ENCODE results near the gene ERC1.

The ERC1 gene

GRCh38 chr12:1488908-1489381, 497.9 kb downstream of the ERC1 start:
- TF ChIP-seq CTCF (IDR thresholded peaks at IDR 0.05; ENCODE audit: low read depth, low read length, missing control alignments), result no peak
- in situ Hi-C loops (cut with HindIII; ENCODE audit: low sequenced_read_pairs), result no loop called here
- H3K4me3 ChIP-seq (ENCODE audit: low read depth, low read length), result no peak overlapping the region
- DNase-seq (ENCODE audit: low read depth), result no peak

- in situ Hi-C loops (cut with HindIII; ENCODE audit: low sequenced_read_pairs), result no loop called here
- TF ChIP-seq CTCF (IDR thresholded peaks at IDR 0.05; ENCODE audit: low read depth, low read length, missing control alignments), result no peak
- DNase-seq (ENCODE audit: low read depth), result no peak
- no peak overlapping the region for H3K4me3 ChIP-seq (ENCODE audit: low read depth, low read length)
These were observed 501.1 kb downstream of the ERC1 start for GRCh38 chr12:1491983-1492697.

GRCh38 chr12:1493781-1494565, 502.9 kb downstream of the ERC1 start:
- in situ Hi-C loops (cut with HindIII; ENCODE audit: low sequenced_read_pairs), result no loop called here
- DNase-seq (ENCODE audit: low read depth), result no peak
- TF ChIP-seq CTCF (IDR thresholded peaks at IDR 0.05; ENCODE audit: low read depth, low read length, missing control alignments), result no peak
- H3K4me3 ChIP-seq (ENCODE audit: low read depth, low read length), result no peak overlapping the region

GRCh38 chr12:1494856-1495255, 503.8 kb downstream of the ERC1 start:
- in situ Hi-C loops (cut with HindIII; ENCODE audit: low sequenced_read_pairs), result no loop called here
- H3K4me3 ChIP-seq (ENCODE audit: low read depth, low read length), result no peak overlapping the region
- DNase-seq (ENCODE audit: low read depth), result no peak
- no peak for TF ChIP-seq CTCF (IDR thresholded peaks at IDR 0.05; ENCODE audit: low read depth, low read length, missing control alignments)

DNA sequence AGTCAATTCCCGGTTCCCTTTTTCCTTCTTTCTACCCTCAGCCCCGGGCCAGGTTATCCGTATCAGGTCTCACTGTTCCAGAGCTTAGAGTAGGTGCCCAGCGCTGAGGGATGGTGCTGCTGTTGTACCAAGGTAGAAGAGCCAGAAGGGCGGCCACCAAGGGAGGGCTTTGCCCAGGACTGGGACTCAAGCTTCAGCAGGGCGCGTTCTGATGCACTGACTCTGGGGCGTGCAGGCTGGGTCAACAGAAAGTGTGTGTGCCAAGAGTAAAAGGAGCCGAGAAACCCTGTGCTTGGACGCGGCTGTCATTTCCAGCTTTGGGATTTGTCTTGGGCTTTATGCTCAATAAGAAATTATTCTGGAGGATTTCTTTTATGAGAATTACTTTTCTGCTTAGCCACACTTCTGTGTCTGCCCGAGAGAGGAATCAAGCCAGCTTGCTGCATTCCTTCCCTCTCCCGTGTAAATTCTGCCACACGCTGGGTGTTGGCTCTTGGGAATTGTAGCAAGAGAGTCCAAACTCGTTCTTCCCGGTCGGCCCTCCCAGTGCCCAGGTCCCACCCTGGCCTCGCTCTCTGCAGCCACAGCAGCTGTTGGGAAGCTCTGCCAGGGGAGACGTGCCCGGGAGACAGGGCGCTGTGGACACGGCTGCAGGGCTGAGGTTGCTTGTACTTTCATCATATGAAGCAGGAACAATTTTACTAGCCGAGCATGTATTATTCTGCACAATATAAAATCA, 505.3 kb downstream of the ERC1 start:
- no peak for DNase-seq (ENCODE audit: low read depth)
- TF ChIP-seq CTCF (IDR thresholded peaks at IDR 0.05; ENCODE audit: low read depth, low read length, missing control alignments), result no peak
- H3K4me3 ChIP-seq (ENCODE audit: low read depth, low read length), result peak overlapping the region; percentile 20
- in situ Hi-C loops (cut with HindIII; ENCODE audit: low sequenced_read_pairs), result no loop called here

GRCh38 chr12:1497161-1497560, 506.1 kb downstream of the ERC1 start:
- no peak overlapping the region for H3K4me3 ChIP-seq (ENCODE audit: low read depth, low read length)
- no peak for DNase-seq (ENCODE audit: low read depth)
- no peak for TF ChIP-seq CTCF (IDR thresholded peaks at IDR 0.05; ENCODE audit: low read depth, low read length, missing control alignments)
- in situ Hi-C loops (cut with HindIII; ENCODE audit: low sequenced_read_pairs), result no loop called here

Data from astrocyte of the cerebellum (primary cell).